Calu3 (cell line): ENCODE data around the gene FCHSD2. TPM values are rescaled to one million over a fixed set of nuclear protein-coding genes. Genes with fewer than 3 reads are reported as not detected.

ENCODE experiments used
- BruUV-seq: library from RNA; stranded (reverse); fragments of 400-500 nt; replicated peaks from 2 replicates; lab custom pipeline; 2021; lab: Mats Ljungman, UMichigan
- CTCF ChIA-PET: fragments of 300-600 bp; sonication (Branson Sonifier 250); formaldehyde crosslinking; loops from one replicate; lab custom pipeline; 2022; ENCODE audit warnings: antibody characterized with exemption; lab: Charles Lee
- DNase-seq: peaks from one replicate; pipeline ENCODE4 v3.0.0; 2022
- H3K27ac Mint-ChIP-seq: one replicate; pipeline ENCODE4 v1.8.0; 2022; ENCODE audit warnings: mixed read lengths; ENCODE audit not compliant: unreplicated experiment
- H3K27me3 Mint-ChIP-seq: one replicate; pipeline ENCODE4 v1.8.0; 2022; ENCODE audit warnings: mixed read lengths; ENCODE audit not compliant: unreplicated experiment
- H3K36me3 Mint-ChIP-seq: one replicate; pipeline ENCODE4 v1.8.0; 2022; ENCODE audit warnings: mild to moderate bottlenecking, moderate library complexity, mixed read lengths; ENCODE audit not compliant: insufficient read depth, unreplicated experiment
- H3K4me1 Mint-ChIP-seq: one replicate; pipeline ENCODE4 v1.8.0; 2022; ENCODE audit warnings: mild to moderate bottlenecking, low read depth, mixed read lengths; ENCODE audit not compliant: unreplicated experiment
- H3K4me3 Mint-ChIP-seq: one replicate; pipeline ENCODE4 v1.8.0; 2022; ENCODE audit warnings: mild to moderate bottlenecking, low read depth, moderate library complexity, mixed read lengths; ENCODE audit not compliant: unreplicated experiment
- H3K9me3 Mint-ChIP-seq: one replicate; pipeline ENCODE4 v1.8.0; 2022; ENCODE audit warnings: low read depth, mixed read lengths; ENCODE audit not compliant: unreplicated experiment
- CTCF ChIP-seq: fragments of 200-600 bp; IDR thresholded peaks from one replicate; pipeline ENCODE4 v1.8.0; 2022; ENCODE audit warnings: antibody characterized with exemption; ENCODE audit not compliant: unreplicated experiment
- intact Hi-C: fragments of 100-400 bp; cut with micrococcal nuclease; formaldehyde crosslinking; loops from one replicate; pipeline ENCODE4 v1.10.0; 2022; ENCODE audit not compliant: unreplicated experiment
- total RNA-seq: library from RNA; stranded (reverse); gene quantifications from 2 replicates; pipeline ENCODE4 v1.2.3, GENCODE V29; 2022

Gene FCHSD2
- total RNA-seq, 1 experiment from 2014 or later: 16.2 TPM

DNA sequence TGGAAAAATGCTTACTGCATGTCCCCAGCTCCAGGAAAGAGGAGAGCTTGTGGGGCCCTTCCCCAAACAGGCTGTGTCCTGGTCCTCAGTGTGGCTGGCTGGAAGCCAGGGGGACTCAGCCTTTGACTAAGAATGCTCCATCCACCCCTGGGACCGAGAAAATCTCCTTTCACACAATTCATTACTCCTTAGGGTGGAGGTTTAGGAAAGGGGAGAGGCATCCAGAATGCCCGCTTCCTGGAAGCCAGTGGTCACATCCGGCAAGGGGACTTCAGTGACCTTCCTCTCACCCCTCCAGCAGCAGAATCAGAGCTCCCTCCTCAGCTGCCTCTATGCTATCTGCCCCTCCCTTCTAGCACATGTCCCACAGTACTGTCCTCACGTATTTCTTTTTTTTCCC is 306.0 kb downstream of the FCHSD2 start:
- intact Hi-C loops: loop anchor here (5.0 kb wide), 1 partner anchor 406 kb away; no protein-coding TSS in a partner anchor
- Mint-ChIP-seq H3K4me3 (no peak overlapping the region), H3K4me1 (no peaks in the 10 kb centered on the region), H3K27me3 (no peaks in the 10 kb centered on the region), H3K9me3 (no peaks in the 10 kb centered on the region), H3K36me3 (peaks cover 5% of the 10 kb centered on the region), H3K27ac (no peak overlapping the region)
- no TSS peak for BruUV-seq
- CTCF ChIA-PET: no interaction called here
- TF ChIP-seq CTCF: no peak
- no peak for DNase-seq

GRCh38 chr11:72834905-72835304 is 307.2 kb downstream of the FCHSD2 start:
- Mint-ChIP-seq H3K4me1 (no peaks in the 10 kb centered on the region), H3K36me3 (peaks cover 5% of the 10 kb centered on the region), H3K27ac (no peak overlapping the region), H3K9me3 (no peaks in the 10 kb centered on the region), H3K4me3 (no peak overlapping the region), H3K27me3 (no peaks in the 10 kb centered on the region)
- intact Hi-C loops: loop anchor here (5.0 kb wide), 1 partner anchor 407 kb away; no protein-coding TSS in a partner anchor
- DNase-seq: no peak
- BruUV-seq: no TSS peak
- TF ChIP-seq CTCF: no peak
- CTCF ChIA-PET: no interaction called here

- CTCF ChIA-PET: no interaction called here
- H3K27ac Mint-ChIP-seq: no peak overlapping the region
- no peak for DNase-seq
- no peaks in the 10 kb centered on the region for H3K27me3 Mint-ChIP-seq
- no peak overlapping the region for H3K4me3 Mint-ChIP-seq
- peaks cover 5% of the 10 kb centered on the region for H3K36me3 Mint-ChIP-seq
- H3K9me3 Mint-ChIP-seq: no peaks in the 10 kb centered on the region
- no peak for TF ChIP-seq CTCF
- no peaks in the 10 kb centered on the region for H3K4me1 Mint-ChIP-seq
- BruUV-seq: no TSS peak
- intact Hi-C loops: no loop called here
These were observed 308.2 kb downstream of the FCHSD2 start for GRCh38 chr11:72833811-72834493.

- DNase-seq: no peak
- no peaks in the 10 kb centered on the region for H3K9me3 Mint-ChIP-seq
- H3K36me3 Mint-ChIP-seq: peaks cover 5% of the 10 kb centered on the region
- no peak overlapping the region for H3K4me3 Mint-ChIP-seq
- no TSS peak for BruUV-seq
- no peak overlapping the region for H3K27ac Mint-ChIP-seq
- no peaks in the 10 kb centered on the region for H3K27me3 Mint-ChIP-seq
- CTCF ChIA-PET: no interaction called here
- no peak for TF ChIP-seq CTCF
- intact Hi-C loops: no loop called here
- H3K4me1 Mint-ChIP-seq: no peaks in the 10 kb centered on the region
These were observed 308.9 kb downstream of the FCHSD2 start for GRCh38 chr11:72833083-72833733.
